Limb (tissue), 2 donors: ENCODE data around the gene DCAF8.
"Not testable (repeated sequence)": the region's sequence is repeated elsewhere in the genome, so short reads cannot be mapped to it uniquely, and the experiment has no call there.

Experiments used
- DNase-seq, 2 donors: peaks; one replicate each; pipeline ENCODE4 v3.0.0-alpha.2; 2016; ENCODE audit errors: extremely low spot score in 2 of 2

DCAF8 gene

DNA sequence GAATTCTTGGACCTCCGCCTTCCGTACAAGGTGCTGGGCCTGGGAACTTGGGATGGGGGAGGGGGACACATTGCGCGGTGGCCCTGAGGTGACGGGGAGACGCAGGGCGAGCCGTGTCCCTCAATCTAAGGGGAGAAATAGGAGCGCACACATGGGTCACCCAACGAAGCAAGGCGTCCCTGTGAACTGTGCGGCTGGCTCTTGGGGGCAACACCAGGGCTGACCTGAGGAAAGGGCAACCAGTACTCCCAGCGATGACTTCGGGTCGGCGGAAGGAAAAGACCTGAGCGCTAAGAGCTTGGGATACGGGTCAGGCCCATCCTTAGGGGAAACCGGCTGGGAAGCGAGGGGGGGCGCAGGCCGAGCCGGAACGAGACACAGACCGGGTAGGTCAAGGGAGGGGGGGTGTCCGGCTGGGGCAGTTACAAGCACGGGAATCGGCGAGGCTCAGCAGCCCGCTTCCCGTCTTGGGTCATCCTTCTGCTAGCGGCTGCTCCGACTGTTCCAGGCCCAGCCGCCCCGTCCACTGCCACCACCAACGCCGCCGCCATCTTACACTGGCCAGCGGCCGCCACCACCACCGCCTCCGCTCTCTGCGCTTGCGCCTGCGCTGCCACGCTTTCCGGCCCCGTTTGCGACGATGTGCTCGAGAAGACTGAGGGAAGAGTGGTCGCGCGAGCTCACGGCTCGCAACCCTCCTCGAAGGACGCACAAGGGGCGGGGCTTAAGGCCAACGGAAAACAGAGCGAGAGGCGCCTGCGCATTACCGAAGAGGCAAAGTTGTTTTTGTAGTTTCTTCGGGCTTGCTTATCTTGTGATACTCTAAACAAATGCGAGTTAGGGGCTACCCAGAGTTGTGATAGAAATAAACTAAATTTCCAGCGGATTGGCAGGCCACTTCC lies at the start of gene DCAF8:
Gene DCAF8 (minus strand): TSS at position 657 of the 902 bp plus-strand sequence. CDS start 18,541 bp downstream, outside the sequence.
- DNase-seq: peak; percentile 98 to 99

DNA sequence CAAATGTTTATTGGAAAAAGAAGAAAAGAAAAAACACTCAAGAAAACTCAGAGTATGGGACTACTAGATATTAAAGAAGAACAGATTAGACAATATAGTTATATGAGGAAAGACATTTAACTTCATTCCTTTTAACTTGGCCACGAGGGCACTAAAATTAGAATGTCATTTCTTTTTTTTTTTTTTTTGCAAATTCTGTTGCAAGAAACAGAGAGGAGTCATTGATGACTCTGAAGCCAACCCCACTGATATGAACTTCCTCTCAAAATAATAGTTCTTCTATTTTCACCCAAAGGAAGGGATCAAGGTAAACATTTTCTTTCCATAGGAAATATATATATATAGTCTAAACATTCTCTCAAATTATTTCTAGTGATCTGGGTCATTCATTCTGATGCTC lies 47.2 kb upstream of the DCAF8 start:
- no peak for DNase-seq

DNA sequence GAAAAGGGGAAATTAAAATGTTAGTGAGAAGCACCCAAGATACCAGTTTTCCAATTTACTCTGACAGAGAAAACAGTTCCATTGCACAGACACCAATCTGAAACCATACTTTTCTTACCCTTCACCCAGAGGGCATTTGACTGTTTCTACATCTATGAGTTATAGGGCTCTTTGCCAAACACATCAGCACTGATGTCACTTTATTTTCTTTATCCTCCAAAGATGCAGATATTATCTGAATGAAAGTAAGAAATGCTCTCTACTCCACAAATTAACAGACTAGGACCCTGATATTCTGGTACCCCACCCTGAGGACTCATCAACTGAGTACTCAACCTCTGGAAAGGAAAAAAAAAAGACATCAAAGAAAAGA lies 46.8 kb upstream of the DCAF8 start:
- DNase-seq: no peak

DNA sequence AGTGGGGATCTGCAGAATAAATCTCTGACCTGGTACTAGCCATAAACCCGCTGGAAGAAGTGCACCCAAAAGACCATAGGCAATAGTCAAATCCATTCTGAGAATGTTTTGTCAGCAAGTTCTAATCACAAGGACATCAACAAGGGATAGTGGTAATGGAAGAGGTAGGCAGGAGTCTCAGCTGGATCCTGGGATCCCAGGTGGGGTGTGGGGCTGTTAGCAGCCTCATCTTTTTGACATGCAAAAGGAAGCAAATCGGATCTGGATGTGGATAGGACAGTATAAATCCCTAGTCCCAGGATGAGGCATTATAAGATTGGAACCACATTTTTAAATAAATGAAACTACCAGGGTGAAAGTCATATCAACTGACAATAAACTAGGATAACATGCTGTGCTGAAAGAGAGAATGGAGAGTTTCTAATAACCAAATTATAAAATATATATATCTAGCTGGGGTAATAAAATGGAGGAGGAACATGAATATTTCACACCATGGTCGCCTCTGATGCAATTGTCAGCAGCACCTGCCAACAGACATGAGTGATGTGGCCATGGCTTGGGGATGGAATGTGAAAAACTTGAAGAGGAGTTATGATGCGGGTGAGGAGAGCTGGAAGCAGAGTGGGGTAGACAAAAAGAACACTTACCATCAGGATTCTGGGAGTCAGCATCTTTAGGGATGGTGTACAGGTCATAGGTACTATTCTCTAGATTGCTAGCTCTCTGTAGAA lies 46.3 kb upstream of the DCAF8 start:
- no peak for DNase-seq

DNA sequence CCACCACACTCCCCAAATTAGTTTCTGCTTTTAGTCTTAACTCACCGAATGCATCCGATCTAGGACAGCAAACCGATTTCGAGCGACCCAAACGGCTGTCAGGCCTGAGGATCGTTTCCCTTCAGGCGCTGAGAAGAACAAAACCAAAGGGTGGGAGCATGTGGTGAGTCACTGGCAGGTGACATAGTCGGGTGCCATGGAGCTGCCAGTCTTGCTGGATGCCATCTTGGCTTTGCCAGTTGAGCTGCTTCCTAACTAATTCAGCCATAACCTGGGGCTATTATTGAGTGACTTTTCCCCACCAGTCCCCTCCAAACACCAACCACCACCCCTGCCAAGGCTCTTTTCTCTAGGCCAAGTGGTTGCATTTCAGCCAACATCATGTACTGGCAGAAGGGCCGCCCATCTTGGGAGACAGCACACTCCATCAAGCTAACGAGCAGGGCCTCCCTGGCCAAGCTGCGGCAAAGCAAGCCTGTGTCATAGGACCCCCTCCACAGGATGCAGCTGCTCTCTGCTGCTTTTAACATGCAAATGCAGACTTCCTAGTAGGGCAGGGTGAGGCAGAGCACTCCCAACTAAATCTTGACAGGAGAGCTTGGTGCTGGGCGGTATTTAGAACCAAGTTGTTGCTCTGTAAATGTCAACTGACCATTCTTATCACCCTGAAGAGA lies 44.9 kb upstream of the DCAF8 start:
- DNase-seq: no peak

DNA sequence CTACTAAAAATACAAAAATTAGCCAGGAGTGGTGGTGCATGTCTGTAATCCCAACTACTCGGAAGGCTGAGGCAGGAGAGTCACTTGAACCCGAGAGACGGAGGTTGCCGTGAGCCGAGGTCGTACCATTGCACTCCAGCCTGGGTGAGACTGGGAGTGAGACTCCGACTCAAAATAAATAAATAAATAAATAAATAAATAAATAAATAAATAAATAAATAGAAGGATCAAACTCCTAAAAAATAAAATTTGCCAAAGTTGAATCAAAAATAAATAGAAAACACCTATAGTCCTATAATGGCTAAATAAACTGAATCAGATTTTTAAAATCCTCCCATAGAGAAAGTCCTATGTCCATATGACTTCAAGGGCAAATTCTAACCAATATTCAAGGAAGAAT lies 37.8 kb upstream of the DCAF8 start:
- DNase-seq: no peak

DNA sequence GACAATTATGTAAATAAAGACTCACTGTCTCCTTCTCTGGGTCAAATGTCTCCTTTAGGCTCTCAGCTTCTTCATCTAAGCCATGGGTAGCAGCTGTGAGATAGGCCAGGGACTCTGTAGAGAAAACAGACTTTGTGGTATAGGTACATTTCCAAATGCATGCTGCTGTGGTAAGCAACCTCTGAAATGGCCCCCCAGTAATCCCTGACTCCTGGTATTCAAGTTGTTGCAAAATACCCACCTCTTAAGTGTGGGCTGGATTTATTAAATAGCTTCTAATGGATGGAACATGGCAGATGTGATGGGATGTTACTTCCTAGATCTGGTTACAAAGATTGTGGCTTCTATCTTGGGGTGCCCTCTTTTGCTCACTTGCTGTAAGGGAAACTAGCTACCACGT lies 33.7 kb upstream of the DCAF8 start:
- DNase-seq: no peak

DNA sequence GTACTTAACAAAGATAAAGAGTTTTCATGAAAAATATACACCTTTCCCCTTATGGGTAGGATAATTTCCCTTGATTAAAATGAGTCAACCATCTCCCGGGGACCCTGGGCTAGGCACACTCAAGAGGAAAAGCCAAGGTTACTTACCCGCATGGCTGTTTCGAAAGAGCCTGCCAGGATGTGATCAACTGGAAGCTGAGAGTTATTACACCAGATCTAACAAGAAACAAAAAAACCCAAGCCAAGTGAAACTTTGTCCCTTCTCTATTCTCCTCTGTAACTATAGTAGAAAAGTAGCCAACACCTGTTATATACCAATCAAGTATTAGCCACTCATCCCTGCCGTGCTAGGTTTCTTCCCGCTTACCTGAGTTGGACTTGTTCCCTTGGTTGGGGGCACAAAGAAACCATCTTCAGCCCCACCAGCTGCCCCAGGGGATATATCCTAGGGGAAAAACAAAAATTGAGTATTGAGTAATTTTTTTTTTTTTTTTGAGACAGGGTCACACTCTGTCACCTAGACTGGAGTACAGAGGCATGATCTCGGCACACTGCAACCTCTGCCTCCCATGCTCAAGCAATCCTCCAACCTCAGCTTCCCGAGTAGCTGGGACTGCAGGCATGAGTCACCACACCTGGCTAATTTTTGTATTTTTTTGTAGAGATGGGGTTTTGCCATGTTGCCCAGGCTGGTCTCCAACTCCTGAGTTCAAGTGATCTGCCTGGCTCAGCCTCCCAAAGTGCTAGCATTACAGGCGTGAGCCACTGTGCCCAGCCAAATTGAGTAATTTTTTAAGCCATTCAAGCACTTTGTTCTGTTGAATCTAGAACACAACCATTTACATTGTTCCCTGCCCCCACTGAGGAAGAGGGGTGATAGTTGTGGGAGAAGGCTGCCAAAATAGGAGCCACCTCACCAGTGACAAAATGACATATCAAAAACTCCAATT lies 30.9 kb upstream of the DCAF8 start:
- no peak for DNase-seq

DNA sequence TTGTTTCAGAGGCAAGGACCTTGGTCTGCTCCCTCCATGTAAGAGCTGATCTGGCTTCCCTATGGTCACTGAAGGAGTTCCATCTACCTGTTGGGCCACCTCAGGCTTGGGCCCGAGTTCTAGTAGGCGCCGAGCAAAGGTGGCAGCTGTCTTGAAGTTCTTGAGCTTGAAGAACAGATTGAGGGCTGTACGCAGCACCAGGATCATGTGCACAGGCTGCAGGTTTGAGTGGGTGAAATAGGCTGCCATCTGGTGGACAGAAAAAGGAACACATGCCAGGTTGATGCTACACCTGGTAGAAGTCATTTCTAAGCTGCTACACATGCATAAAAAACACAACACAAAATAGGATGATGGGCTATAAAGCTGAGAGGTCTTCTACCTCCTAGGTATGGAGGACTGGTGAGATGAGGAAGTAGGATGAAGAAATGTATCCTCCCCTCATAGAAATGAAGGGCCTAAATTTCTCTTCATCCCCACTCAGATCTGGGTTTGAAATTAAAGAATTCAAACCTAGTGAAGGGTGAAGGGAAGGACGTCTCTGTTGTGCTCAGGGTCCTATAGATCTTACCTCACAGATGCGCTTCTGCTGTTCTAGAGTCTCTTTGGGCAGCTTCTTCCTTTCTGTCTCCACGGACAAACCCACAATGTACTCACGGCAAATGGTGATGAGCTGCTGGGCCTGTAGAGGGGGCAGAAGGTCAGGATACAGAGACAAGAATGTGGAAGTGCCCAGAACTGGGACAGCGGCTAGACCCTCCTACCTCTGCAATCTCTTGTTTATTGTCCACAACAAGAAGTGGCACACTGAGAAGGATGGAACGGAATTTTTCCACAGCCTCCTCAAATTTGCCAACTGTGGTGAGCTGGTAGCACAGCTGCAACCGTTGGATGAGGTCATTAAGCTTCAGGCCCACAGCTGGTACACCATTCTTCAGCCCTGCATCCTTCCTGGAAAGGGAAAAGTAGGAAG lies 29.2 kb upstream of the DCAF8 start:
- peak; percentile 63 to 68 for DNase-seq

DNA sequence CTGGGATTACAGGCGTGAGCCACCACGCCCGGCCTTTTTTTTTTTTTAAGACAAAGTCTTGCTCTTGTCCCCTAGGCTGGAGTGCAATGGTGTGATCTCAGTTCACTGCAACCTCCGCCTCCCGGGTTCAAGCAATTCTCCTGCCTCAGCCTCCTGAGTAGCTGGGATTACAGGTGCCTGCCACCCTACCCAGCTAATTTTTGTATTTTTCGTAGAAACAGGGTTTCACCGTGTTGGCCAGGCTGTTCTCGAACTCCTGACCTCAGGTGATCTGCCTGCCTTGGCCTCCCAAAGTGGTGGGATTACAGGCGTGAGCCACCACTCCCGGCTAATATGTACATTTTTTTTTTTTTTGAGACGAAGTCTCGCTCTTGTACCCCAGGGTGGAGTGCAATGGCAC lies 25.4 kb upstream of the DCAF8 start:
- DNase-seq: not testable (repeated sequence)

DNA sequence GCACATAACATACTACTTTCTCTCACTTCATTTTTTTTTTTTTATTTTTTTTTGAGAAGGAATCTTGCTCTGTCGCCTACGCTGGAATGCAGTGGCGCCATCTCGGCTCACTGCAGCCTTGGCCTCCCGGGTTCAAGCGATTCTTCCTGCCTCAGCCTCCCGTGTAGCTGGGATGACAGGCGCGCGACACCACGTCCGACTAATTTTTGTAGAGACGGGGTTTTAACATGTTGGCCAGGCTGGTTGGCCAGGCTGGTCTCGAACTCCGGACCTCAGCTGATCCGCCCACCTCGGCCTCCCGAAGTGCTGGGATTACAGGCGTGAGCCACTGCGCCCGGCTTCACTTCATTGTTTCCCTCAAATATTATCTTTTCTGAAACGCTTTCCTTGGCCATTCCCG lies 23.2 kb upstream of the DCAF8 start:
- DNase-seq: no peak

DNA sequence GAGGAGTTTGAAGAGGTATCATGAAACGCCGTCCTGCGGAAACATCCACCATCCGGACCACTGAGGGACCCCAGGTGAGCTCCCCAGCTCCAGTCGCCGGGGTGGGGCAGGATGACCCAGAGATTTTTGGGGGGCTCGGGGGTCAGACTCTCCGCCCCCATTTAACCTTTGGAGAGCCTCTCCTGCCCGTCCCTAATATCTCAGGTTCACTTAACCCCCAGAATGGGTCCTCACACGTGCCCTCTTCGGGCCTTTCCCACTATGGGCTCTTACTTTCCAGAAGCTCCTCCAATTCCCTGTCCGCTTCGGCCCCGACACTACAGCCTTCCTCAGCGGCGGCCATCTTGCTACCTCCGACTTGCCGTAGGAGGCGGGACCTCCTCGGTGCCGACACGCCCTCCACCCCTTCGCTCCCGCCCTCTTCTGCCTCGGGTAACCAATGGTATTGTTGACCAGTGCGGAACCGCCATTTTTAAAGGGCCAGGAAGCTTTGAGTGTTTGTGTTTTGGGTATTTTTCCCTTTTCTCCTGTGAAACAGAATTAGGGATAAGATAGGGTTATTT lies 22.5 kb upstream of the DCAF8 start, which contains the start of gene PEX19:
Gene PEX19 (minus strand): TSS at position 352 of the 563 bp plus-strand sequence. CDS start 9 bp downstream, at position 343.
- DNase-seq: peak; percentile 95

DNA sequence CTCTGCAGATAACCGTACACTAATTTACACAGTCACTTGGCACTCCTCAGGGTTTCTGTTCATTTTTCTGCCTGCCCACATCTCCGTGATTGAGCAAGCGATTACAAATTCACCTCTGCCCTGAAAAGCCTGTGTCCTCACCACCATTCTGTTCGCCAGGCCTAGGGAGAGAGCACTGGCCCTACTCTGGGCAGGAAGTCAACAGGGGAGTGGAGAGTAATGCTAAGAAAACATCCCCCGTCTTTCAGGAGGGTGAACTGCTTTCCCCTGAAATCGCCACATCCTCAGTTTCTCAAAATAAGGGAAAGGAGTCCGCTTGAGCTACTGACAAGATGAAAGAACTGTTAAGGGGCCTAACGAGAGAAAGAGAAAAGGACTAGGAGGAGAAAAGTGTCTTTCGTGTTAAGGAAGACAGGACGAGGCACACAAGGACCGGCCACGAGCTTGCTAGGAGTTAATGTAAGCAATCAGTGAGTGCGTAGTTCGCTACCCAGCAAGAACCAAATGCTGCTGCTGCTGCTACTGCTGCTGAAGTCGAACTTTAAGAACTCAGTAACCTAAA lies 22.0 kb upstream of the DCAF8 start:
- DNase-seq: no peak

DNA sequence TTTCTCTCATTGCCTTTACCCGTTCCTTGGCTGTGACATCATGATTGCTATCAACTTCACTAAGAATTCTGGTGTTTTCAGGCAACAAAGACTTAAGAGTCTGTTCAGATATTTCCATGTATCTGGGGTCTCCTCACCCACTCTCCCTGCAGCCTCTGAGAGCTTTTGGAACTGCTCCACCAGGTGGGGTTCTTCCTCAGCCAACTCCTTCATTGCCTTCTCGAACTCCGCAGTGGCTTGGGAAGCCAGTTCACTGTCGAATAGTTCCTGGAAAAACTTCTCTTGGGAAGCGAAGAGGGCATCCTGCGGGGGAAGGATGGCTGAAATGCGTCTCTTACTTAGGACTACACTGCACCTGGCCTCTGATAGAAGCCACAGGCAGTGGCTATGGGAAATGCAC lies 20.5 kb upstream of the DCAF8 start:
- no peak for DNase-seq

DNA sequence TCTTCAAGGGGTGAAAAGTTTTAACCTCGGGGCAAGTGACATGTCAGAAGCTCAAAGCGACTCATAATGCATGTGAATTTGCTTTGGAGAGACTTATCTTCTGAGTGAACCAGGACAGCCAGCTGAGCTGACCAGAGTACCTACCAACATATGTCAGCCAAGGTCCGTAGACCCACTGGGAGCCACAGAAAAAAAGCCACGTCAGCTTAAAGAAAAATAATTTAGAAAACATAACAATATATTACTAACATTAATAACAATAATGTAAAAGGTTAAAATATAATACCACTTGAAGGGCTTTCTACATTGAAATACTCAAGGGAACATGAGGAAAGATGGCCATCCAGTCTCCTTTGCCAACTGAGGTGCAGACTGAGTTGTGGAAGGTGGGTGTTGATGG lies 15.6 kb upstream of the DCAF8 start:
- no peak for DNase-seq

DNA sequence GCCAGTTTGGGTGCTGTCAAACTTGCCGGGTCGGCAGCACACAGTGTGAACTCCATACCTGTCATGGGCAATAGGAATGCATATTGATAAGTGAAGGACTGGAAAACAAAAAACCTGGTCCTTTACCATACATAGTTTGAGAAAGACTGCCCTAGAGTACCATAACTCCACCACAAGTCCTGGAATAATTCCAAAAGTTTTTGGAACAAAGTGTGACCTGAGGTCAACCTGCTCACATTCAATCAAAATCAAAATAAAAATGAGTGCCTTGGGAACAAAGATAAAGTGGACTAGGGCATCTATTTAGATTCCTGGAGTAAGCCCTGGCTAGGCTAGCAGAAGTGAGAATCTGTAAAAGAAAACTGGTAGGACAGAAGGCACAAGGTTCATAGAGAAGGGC lies 15.0 kb upstream of the DCAF8 start:
- no peak for DNase-seq

DNA sequence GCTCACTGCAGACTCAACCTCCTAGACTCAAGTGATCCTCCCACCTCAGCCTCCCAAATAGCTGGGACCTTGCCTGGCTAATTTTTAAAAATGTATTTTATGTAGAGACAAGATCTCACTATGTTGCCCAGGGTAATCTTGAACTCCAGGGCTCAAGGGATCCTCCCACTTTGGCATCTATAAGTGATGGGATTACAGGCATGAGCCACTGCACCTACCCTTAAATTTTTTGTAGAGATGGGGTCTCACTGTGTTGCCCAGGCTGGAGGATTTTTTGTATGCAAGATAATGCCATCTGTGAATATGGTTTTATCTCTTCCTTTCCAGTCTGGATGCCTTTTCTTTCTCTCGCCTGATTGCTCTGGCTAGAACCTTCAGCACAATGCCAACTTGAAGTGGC lies 8.7 kb upstream of the DCAF8 start:
- no peak for DNase-seq

DNA sequence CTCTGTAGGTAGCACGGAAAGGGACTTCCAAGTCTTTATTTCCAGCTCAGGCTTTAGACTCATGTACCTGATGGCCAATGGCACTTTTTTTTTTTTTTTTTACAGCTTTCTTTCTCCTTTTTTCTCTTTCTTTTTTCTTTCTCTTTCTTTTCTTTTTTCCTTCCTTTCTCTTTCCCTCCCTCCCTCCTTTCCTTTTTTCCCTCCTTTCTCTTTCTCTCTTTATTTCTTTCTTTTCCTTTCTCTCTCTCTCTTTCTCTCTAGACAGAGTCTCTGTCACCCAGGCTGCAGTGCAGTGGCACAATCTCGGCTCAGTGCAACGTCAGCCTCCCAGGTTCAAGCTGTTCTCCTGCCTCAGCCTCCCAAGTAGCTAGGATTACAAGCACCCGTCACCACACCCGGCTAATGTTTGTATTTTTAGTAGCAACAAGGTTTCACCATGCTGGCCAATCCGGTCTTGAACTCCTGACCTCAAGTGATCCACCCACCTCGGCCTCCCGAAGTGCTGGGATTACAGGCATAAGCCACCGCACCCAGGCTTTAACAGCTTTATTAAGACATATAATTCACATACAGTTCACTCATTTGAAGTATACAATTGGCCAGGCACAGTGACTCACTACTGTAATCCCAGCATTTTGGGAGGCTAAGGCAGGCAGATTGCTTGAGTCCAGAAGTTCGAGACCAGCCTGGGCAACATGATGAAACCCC lies 5.1 kb upstream of the DCAF8 start:
- no peak for DNase-seq
